ENCODE results near the gene MXD1.
"Not testable (repeated sequence)": the region's sequence is repeated elsewhere in the genome, so short reads cannot be mapped to it uniquely, and the experiment has no call there.

The MXD1 gene

GRCh38 chr2:69933839-69934613 lies 19.1 kb downstream of the MXD1 start:
- DNase-seq, result no peak

DNA sequence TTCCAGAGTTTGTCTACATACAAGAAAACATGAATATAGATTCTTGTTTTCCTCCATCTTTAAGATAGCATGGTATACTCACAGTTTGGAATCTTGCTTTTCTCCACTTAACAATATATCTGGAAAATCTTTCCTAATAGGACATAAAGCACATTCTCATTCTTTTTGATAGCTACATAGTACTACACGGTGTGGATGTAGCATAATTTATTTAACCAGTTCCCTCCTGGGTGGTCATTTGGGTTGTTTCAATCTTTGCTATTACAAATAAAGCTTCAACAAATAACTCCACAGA lies 19.7 kb downstream of the MXD1 start:
- no peak for DNase-seq

DNA sequence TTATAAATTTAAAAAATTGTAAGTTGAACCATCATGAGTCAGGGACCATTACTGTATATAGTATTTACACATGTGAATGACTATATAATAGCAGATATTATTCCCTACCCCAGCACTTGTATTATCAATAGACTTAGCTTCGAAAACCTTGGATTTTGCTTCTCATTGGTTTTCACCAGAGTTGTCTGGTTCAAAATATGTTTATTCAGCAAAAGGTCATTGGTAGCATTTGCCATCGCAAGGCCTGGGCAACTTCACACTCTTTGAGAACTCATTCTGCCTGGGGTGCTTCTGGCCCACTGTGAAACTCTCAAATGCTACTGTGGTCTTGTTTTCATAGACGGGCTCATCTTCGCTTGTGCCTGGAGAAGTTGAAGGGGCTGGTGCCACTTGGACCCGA lies 20.1 kb downstream of the MXD1 start:
- DNase-seq, result no peak

GRCh38 chr2:69936906-69937305 lies 22.0 kb downstream of the MXD1 start:
- DNase-seq, result no peak

DNA sequence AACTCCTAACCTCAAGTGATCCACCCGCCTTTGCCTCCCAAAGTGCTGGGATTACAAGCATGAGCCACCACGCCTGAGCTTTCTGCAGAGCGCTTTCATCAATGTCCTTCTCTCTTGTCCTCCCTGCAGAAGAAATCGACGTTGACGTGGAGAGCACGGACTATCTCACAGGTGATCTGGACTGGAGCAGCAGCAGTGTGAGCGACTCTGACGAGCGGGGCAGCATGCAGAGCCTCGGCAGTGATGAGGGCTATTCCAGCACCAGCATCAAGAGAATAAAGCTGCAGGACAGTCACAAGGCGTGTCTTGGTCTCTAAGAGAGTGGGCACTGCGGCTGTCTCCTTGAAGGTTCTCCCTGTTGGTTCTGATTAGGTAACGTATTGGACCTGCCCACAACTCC lies 23.1 kb downstream of the MXD1 start:
- no peak for DNase-seq

DNA sequence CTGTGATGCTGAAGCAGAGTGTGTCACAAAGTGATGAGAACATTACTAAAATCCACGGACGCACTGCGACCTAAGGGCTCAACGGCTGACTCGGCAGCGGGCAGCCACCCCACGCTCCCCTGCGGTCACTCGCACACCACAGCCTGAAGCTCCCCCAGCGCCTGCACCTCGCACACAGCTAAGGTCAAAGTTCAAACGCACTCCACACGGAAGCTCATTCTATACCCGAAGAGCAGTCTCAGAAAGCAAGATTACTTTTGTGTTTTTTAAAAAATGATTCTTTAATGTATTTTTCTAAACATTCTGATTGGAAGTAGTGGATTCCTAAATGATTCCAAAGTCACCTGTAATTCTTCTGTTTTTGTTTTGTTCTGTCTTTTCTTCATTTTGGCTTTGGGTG lies 24.8 kb downstream of the MXD1 start:
- DNase-seq, result no peak

DNA sequence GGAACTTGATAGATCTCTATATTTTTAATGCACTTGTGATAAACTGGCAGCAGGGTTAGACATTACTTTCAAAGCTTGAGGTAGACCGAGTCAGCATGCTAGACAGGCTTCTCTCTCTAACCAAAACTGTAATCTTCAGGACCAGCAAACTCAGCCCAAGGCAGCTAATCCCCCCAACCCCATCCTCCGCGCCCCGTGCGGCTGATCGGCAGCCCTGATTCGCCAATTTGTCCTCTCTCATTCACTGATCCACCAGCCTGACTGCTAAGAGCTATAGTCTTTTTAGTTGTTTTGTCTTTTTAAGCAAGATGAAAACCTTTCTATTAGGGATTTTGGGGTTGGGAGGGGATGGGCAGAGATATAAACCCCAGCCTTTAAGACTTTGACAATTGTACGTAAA lies 25.8 kb downstream of the MXD1 start:
- no peak for DNase-seq

DNA sequence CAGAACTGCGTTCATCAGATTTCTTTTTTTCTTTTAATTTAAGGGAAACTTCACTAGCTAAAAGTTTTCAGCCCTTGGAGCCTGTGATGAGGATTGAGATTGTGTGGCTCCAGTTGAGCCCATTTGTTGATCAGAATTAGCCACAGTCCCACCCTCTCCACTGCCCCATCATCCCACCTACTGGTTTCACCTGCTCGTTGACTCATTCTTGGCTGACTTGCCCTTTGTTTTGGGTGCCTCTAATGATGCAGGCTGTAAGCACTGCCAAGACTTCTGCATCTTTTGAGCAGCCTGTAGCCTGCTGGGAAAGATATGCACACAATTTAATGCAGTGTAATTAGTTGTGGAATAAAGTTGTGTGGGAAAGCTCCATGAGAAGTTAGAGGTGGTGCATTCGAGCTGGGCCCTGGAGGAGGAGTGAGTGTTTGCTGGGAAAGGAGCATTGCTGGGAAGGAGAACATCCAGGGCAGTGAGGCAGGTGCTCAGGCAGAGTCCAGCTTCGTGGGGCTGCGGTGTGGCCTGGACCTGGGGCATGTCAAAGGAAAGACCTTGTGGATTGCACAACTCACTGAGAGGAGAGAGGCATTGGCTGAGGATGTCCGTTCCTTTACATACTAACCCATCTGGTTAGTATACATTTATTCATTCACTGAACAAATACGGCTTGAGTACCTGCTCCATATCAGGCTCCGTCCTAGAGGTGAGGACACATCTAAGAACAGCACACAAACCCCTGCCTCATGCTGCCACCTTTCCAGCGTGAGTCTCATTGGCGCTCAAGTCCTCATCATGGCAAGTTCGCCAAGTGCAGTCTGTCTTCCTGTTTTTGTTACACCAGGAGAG lies 28.3 kb downstream of the MXD1 start:
- no peak for DNase-seq

DNA sequence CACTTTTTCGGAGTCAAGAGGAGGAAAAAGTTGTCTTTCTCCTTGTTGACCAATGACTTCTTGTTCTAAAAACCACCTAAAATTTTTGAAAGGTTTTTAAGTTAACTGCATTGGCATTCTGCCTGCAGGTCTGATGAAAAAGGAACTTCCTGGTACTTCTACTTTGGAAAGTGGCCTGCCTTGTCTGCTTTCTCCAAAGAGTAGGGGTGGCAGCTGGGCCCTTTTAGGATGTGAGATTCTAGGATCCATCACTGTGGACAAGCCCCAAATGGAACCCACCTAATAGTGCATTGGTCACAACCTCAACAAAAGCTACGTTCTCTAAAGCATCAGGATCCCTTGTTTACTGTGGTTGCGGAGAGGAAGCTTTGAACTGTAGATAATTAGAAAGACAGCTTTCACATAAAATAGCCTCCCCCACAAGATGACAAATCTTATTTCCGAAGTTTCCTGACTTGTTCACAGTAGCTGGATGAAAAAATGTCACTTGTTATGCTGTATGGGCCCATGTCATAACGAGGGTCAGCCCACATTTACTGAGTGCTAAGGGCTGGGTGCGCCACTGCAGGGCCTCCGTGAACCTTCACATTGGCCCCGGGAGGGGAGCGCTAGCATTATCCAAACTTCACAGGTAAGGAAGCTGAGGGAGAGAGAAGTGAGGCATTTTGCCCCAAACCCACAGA lies 29.1 kb downstream of the MXD1 start:
- no peak for DNase-seq

DNA sequence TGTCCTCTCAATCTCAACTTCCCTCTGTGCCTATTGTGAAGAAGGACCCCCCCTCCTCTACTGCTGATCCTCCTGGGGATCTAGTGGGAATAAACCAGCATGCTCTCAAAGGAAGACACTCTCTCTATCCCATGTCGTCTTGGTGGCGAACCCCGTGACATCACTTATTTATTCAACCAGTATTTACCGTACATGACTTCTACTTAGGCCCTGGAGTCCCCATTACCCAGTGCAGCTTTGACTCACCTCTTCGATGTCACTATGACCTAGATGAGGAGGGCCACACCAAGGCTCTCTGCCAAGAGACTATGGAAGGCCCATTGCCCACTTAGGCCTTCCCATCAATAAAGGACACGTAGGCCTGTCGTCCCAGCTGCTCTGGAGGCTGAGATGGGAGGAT lies 29.8 kb downstream of the MXD1 start:
- no peak for DNase-seq

DNA sequence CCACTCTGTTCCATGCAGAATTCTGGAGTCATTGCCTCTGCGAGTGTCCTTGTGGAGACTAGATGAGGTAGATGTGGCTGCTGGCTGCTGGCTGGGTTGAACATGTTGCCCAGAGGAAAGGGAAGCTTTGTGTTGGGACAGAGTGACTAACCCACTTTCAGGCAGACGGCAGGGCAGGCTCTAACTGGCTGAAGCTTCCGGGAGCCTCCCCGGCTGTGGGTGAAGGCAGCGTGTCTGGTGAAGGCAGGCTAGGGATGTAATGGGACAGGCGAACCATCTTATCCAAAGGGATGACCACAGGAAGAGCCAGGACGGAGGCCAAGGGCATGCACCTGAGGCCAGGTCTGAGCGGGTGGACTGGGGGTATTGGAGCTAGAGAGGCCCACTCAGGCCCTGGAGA lies 30.5 kb downstream of the MXD1 start:
- no peak for DNase-seq

- DNase-seq, result no peak
These were observed 31.0 kb downstream of the MXD1 start for GRCh38 chr2:69945941-69946340.

DNA sequence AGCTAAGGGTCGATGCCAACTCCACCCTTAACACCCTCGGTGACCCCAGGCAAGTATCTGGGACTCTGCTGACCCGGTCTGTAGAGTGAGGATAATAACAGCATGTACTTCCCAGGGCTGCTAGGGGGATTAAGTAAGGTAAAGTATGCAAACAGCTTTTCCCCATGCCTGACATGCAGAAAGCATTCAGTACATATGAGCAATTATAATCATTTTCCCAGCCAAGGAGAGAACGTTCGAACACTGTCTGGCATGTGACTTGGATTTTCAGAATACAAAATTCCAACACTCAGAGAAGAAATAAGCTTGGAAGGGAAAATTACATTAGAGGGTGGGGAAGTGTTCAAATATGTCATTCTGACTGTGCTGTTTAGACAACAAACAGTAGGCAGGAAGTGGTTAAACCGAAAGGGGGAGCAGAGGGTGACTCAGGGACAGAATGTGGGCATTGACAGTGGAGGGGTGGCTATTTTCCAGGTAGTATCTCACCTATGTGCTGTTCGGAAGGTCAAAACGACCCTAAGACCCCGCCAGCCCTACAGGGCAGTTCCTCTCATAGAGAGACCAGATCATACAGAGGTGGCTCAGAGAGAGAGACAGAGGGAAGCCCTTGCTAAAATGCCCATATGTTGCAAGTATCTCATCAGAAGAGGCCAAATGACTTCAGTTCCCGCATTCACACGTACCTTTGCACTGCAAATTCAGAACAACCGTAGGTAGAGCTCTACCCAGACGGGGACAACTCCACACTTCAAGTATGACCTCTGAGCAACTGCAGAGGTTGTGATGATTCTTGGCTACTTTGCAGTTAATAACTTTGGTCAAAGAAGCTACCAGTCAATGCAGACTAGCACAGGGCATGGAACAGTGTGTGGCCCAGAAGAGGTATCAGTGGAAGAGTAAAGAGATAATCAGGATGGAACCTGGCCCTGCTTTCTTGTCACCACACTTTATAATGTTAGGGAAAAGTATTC lies 31.7 kb downstream of the MXD1 start:
- no peak for DNase-seq

- DNase-seq, result no peak
These were observed 32.5 kb downstream of the MXD1 start for GRCh38 chr2:69947325-69947931.

DNA sequence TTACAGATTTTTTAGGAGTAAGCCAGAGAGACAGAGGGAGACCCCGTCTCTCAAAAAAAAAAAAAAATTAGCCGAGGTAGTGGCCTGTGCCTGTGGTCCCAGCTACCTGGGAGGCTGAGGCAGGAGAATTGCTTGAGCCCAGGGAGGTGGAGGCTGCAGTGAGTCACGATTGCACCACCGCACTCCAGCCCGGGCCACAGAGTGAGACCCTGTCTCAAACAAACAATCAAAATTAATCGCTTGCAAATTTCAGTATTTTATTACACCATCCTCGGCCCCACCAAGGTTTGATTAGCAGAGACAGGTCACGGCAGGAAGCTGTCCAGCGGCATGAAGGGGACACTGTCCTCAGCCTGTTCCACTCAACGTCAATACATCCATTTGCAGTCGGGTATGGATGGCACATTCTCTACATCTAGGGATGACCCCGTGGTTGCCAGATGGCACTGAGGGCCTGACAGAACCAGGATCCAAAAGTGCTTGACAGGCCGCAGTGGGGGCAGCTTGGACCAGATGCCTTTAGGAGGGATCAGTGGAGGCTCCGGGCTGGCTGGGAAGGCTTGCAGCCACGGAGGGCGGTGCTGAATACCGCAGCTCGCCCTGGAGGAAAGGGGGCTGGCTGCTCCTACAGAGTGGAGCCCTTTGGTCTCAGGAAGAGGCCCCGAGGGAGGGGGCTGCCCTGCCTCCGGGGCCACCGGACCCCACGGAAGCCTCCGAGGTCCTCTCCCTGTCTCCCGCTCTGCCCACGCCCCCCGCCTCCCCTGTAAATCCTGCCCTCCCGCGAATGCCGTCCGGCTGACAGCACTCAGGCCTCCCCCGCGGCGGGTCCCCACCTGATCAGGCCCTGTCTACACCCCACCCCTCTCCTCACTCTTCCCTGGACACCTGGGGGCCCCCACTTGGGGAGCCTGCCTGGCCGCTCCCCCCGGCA lies 33.4 kb downstream of the MXD1 start:
- no peak for DNase-seq

- no peak for DNase-seq
These were observed 34.2 kb downstream of the MXD1 start for GRCh38 chr2:69948963-69949645.

DNA sequence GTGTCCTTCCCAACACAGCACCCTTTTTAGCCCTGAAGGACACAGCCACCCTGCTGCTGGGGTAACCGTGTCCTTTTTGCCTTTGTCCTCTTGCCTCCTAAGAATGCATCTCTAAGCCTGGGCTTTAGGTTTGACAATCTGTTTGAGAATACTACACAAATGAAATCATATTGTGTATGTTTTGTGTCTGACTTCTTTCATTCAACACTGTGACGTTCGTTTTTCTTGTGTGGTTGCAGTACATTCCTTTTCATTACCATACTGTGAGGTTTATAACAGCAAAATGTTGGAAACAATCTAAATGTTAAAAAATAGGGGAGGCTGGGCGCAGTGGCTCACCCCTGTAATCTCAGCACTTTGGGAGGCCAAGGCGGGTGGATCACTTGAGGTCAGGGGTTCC lies 35.3 kb downstream of the MXD1 start:
- DNase-seq, result no peak

DNA sequence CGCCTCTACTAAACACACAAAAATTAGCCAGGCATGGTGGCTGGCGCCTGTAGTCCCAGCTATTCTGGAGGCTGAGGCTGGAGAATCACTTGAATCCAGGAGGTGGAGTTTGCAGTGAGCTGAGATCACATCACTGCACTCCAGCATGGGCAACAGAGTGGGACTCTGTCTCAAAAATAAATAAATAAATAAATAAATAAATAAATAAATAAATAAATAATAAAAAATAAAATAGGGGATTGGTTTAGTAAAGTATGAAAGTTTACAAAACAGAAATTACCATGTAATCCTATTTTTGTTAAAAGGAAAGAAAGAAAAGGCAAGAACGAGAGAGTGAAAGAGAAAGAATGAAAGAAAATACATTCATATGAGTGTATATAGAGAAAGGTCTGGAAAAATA lies 35.8 kb downstream of the MXD1 start:
- DNase-seq, result not testable (repeated sequence)

GRCh38 chr2:69952336-69953115 lies 37.6 kb downstream of the MXD1 start:
- no peak for DNase-seq

DNA sequence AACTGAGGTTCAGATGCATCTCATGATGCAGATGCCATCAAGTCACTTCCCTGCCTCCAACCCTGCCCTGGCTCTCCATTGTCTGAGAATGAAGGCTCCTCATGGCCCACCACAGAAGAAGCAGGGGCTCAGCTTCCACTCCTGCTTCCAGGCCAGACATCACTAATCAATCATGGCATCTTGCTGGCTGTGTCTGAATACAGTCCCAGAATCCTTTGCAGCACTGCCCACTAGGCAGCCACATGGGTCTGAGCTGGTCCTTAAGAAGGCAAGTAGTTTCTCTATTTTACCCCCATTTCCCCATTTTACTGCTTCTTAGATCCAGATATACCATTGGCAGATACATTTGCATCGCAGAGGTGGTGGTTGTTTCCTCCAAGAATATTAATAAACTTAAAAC lies 39.2 kb downstream of the MXD1 start:
- DNase-seq, result no peak

All from GOT3 (cell line).